HG02571 (cell line): ENCODE measurements around the gene STX7.

Source experiments
- ATAC-seq: cut with Tn5 transposase; IDR thresholded peaks from one replicate; pipeline ENCODE4 v1.9.1; 2021; ENCODE audit warnings: mild to moderate bottlenecking, moderate library complexity; ENCODE audit not compliant: unreplicated experiment

The STX7 gene

GRCh38 chr6:132418235-132418965, 94.5 kb downstream of the STX7 start:
- no peak for ATAC-seq

GRCh38 chr6:132414761-132415160, 98.2 kb downstream of the STX7 start:
- no peak for ATAC-seq

- ATAC-seq = no peak
Observed at GRCh38 chr6:132414322-132414721, 98.6 kb downstream of the STX7 start.

- no peak for ATAC-seq
Observed at GRCh38 chr6:132413499-132413802, 99.5 kb downstream of the STX7 start.

GRCh38 chr6:132412656-132413498, 100.0 kb downstream of the STX7 start:
- no peak for ATAC-seq

GRCh38 chr6:132411296-132411695, 101.6 kb downstream of the STX7 start:
- no peak for ATAC-seq

- ATAC-seq = no peak
Observed at GRCh38 chr6:132410830-132411229, 102.1 kb downstream of the STX7 start.

DNA sequence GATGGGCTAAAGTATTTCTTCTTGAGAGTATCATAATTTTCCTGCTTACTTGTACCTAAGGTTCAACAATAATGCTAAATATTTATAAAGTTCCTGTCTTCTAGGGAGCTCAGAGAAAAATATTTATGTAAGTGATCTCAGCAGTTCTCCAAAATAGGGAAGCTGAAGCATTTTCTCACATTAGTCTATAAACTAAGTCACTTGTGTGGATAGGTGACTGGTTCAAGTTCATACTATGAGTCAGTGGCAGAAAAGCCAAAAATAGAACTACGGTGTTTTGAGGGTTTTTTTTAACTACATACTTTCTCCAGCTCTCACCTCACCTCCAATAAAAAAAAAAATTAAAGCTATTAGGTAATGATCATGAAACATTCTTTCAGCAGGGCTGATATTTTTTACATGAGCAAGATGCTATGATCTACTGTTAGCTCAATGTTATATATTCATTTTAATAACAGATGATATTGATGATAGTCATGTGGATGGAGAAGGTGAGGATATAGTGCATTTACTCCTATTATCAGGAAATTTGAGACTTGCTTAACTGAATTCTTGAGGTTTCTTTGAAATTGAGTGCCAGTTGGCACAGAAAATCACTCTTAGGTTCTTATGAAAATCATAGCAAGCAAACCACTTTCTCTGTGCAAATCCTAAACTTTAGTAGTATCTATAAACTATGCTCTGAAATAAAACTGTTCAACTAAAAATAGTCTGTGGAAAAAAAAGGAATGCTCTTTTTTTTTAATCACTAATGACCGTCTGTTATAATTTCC, 107.6 kb downstream of the STX7 start:
- peak; percentile 58 for ATAC-seq

- ATAC-seq = peak; percentile 2
Observed at GRCh38 chr6:132404736-132405135, 108.2 kb downstream of the STX7 start.

DNA sequence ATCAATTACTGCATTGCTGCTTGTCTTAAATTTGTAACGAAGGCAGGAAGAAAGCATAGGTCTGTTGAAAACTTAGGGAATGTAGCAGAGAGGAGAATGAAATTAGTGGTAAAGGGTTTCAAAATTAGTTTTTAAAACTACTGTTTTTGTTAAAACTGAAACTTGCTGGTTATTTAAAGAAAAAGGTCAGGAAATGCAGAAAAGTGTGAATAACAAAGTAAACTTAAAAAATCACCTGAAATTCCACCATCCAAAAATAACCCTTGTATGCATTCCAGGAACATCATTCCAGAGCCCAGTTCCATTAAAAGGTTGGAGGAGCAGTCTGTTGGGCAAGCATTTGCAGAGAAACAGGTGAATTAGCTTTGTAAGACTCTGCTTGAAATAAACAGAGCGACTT, 108.6 kb downstream of the STX7 start:
- ATAC-seq = no peak

GRCh38 chr6:132401618-132402285, 111.2 kb downstream of the STX7 start:
- ATAC-seq = no peak

DNA sequence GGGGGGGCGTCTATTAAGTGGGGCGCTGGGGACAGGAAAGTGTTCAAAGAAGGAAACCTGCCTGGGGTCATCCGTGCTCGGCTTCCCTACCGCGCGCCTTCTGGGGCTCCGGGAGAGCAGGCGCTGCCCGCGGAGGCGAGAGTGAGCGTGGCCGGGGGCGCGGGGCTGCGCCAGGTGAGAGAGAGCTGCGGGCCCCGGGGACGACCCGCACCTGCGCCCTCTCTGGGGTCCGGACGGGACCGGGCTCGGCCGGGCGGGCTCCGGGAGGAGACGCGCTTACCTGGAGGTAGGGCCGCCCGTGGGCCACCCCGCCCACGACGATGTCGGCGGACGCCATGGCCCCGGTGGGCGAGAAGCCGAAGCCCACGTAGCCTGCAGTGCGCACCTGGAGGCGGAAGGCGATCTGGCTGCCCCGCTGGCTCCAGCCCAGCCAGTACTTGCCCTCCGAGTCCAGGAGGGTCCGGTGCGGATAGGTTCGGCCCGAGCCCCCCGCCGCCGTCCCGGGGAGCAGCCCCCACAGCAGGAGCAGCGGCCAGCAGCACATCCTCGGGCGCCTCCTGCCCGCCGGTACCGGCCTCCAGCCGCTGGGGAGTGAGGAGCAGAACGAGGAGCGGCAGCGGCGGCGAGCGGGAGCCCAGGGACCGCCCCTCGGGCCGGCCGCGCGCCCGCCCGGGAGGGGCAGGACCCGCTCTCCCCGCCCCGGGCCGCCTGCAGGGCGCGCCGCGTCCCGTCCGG, 111.9 kb downstream of the STX7 start, which contains the start of gene MOXD1:
TSS of gene MOXD1 (minus strand) at position 593 of the 735 bp plus-strand sequence. CDS start at position 544, 49 bp downstream.
- peak; percentile 53 for ATAC-seq

GRCh38 chr6:132400555-132400882, 112.4 kb downstream of the STX7 start:
- ATAC-seq = no peak

- ATAC-seq = no peak
Observed at GRCh38 chr6:132399376-132400074, 113.4 kb downstream of the STX7 start.
